GM21723 (cell line): Measurements from ENCODE around the gene BCL2.

Experiments
- ATAC-seq: cut with Tn5 transposase; IDR thresholded peaks from one replicate; pipeline ENCODE4 v1.9.1; 2021; ENCODE audit warnings: mild to moderate bottlenecking, moderate library complexity; ENCODE audit not compliant: unreplicated experiment

BCL2 gene

DNA sequence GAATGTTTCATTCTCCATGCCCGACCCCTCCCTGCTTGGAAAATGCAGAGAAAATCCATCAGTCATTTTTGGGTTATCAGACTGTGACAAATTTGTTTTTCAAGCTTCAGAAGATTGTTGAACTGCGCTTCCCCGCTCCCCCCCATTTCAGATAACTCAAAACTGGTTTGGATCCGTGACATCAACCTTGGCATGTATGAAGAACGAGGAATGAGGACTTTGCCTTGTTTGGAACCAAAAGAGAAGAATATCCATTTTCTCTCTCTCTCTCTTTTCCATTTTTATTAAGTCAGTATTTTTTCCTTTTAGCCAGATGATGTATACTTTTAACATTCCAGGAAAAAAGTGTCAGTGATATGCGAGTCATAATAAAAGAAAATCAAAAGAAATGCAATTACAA, 171.6 kb downstream of the BCL2 start:
- ATAC-seq = no peak

DNA sequence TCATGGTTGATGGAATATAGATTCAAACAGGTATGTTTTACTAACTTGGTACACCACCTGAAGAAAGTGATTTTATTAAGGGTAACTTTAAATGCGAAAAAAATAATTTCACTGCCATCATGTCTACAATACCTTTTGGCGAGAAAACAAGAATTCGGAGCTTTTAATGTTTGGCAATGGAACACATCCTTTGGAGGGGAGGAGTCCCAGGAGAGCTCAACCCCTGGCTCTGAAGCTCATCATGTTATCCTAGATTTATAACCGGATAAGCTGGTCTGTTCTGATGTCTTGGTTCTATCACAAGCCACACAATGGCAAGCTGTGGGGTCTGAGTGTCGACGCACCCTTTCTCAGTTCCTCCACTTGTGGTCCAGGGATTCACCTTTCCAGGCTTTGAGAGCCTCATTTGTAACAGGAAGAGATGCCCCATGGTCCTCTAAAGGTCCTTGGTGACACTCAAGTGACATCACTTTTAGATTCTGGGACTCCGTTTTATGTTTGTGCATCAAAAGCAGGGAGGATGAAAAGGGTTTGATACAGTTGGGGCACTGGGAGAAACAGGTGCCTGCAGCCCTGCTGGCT, 172.7 kb downstream of the BCL2 start:
- no peak for ATAC-seq

GRCh38 chr18:63145851-63146555, 173.6 kb downstream of the BCL2 start:
- no peak for ATAC-seq

GRCh38 chr18:63145166-63145850, 174.3 kb downstream of the BCL2 start:
- ATAC-seq = no peak

DNA sequence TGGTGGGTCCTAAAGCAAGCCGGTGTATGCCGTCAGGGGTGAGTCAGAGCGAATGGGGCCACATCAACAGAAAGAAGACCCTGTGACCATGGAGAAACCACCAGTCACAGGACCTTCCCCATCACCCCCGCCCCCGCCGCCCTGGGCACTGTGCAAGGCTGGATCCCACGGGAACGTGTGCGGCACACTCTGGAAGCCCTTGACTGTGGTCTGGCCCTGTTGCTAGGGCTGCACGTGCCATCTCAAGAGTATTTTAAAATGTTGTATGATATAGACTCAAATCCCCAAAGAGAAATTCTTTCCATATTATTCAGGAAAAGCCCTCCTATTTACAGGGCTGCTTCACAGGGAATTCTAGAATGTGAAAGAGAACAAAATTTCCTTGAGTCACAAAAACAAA, 174.8 kb downstream of the BCL2 start:
- no peak for ATAC-seq

- no peak for ATAC-seq
These were observed 176.2 kb downstream of the BCL2 start for GRCh38 chr18:63143330-63143771.

DNA sequence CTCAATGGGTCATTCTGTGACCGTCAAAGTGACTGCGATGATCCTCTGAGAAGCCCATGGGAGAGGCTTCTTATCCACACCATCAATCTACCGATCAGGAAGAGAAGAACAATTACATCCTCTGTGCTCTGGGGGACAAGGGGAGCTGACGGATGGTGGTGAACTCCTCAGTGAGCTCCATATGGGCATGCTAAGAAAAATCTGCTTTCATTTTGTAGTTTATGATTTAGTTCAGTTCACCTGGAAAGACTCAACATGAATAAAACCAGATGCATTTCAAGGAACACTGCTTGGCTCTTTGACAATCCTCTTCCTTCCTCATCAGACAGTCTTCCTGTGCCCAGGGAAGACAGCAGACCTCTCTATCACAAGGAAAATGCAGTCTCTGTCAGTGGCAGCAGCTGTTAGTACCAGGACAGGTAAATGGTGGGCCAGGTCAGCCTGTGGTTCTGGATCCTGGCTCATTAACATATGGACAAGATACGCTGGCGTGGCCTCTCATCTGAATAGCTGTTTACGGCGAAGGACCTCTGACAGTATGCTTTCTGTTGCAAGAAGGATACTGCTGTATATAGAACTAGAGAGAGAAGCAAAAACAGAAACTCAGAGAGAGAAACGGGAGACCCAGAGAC, 176.9 kb downstream of the BCL2 start:
- ATAC-seq = no peak

DNA sequence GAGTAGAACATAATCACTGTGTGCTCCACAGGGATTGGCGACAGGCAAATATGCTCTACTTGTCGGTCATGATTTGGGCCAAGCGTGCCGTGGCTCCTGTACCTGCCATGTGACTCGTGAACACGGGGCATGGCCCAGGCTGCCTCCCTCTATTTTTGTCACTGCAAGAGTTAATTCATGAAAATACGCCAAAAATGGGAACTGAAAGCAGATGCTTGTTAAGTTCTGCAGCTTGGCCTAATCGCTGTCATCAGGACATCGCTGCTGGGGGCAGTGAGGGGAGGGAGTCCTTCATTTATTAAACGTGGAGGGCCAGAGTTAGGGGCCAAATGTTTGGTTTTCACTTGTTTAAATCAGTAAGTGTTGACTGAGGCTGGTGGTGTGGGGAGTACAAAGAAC, 177.8 kb downstream of the BCL2 start:
- ATAC-seq = peak; percentile 58

DNA sequence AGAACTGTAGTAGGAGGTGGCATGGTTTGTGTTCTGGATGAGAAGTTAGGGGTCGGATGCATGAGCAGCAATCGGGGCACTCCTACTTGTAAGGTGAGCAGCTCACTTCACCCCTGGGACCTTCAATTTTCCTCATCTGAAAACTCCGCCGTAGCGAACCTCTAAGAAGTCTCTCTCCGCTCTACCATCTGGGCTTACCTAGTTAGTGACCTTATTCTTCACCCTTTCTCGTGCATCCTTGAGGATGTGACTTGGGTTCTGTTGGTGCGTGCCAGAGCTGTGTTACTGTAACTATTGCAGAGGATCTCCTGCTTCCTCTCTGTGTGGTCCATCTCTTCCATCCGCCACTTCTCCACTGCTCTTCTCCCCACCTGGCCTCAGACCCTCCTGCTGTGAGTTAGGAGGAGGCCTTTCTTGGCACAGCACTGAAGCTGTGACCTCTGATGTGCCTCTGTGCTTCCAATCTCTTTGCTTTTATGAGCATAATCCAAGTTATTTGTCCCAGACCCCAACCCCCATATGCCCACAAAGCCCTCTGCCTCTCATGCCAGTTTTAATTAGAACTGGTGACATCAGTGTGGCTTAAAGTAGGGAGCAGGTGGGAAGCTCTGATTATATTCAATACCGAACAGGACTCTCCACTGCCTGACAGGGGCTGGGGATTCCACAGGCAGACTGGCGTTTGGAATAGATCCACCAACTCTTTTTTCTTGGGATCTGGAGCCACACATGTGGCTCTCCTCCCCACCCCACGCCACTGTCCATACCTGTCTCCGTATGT, 178.4 kb downstream of the BCL2 start:
- ATAC-seq = no peak

DNA sequence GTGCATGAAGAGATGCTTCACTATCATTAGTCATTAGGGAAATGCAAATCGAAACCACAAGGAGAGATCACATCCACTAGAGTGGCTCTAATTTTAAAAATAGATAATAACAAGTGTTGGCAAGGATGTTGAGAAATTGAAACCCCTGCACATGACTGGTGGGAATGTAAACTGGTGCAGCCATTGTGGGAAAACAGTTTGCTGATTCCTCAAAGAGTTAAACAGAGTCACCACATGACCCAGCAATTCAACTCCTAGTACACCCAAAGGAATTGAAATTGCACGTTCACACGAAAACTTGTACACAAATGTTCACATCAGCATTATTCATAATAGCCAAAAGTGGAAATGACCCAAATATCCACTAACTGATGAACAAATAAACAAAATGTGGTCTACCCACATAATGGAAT, 179.5 kb downstream of the BCL2 start:
- no peak for ATAC-seq

- peak; percentile 59 for ATAC-seq
These were observed 180.9 kb downstream of the BCL2 start for GRCh38 chr18:63138436-63139340.

DNA sequence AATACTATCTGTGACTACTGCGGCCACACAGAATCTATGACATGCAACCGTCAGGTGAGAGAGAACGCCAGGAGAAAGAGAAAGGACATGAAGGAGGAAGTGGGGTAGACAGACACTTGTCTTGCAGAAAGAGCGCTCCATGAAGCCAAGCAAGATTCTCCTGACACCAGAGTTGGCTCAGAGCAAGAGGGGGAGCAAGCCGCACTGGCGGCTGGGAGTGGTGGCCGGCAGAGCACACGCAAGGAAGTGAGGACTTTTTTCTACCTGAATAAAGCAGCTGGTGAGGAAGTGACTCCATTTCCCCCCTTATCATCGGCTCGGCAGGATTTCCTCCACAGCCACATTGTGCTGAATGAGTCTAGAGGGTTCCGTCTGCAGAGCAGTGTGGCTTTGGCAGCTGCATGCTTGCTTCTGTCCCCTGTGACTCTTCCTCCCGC, 181.6 kb downstream of the BCL2 start:
- no peak for ATAC-seq

- ATAC-seq = no peak
These were observed 184.5 kb downstream of the BCL2 start for GRCh38 chr18:63135101-63135500.

GRCh38 chr18:63132819-63133200, 186.8 kb downstream of the BCL2 start:
- ATAC-seq = no peak

DNA sequence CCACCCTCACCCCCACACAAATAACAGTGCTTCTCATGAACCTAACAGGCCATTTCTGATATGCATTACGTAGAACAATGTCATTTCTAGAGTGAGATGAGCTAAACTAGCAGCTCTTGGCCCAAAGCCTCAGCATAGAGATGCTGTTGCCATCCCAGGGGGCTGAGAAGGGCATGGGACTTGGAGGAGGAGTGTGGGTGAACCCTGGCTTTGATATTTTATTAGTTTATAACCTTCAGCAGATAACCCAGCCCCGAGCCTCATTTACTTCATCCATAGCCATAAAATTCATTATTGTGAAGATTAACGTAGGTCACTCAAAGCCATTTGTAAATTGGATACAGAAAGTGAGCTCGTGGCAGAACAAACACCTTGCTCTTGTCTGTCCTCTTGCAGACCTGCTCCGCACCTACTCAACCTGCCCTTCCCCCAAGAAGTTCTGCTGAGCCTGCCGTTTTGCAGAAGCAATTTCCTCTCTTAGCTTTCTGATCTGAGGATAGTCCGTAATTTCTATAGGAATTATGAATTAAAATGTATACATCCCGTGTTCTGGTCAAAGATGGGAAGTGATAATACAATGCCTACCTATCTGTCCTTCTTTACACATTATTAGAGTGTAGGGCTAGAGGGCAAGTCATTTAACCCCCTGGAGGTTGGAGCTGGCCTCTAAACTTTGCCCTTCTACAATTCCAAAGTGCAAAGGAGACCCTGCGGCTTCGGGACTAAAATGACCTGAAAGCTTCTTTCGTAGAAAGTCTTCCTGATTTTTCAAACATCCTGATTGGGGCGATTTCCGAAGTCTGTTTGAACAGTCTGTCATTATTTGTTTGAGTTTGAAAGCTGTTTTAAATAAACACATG, 187.4 kb downstream of the BCL2 start:
- no peak for ATAC-seq

GRCh38 chr18:63131106-63131958, 188.2 kb downstream of the BCL2 start:
- peak; percentile 60 for ATAC-seq

DNA sequence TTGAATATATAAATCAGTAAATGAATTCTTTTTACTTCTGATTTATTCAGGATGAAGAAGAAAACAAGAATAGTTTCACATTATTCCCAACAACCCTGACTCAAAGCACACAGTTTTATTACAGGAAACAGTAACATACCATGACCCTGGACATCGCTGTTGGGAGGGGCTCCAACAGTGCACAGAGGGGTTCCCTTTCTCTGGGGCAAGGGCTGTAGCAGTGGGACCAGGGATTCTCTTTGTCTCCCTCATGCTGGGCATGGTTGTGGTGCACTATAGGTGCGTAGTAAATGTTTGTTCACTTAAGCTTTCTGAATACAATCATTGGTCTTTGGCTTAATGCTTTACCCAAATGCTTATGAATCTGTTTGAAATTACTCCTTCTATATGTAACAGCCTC, 189.4 kb downstream of the BCL2 start:
- no peak for ATAC-seq
